HFF-Myc (cell line): Measurements from ENCODE around the gene GABBR2.

ENCODE experiments used
- DNase-seq: peaks from one replicate; pipeline ENCODE4 v3.0.0-alpha.2; 2011; ENCODE audit warnings: low read depth; ENCODE audit errors: extremely low read depth
- H3K4me3 ChIP-seq: replicated peaks from 2 replicates; pipeline ENCODE4 v1.5.1; 2011; ENCODE audit warnings: low read depth, mild to moderate bottlenecking, control low read depth, low read length
- TF ChIP-seq, protein P1 (sequence below): IDR thresholded peaks from 2 replicates; pipeline ENCODE4 v1.5.1; 2012; ENCODE audit warnings: mild to moderate bottlenecking, low read depth, low read length, control low read depth; ENCODE audit errors: missing control alignments

The GABBR2 gene

GRCh38 chr9:98708933-98709911, at the start of gene GABBR2:
Gene GABBR2 (minus strand): TSS chr9:98708935. CDS start chr9:98708737, 198 bp downstream.
- DNase-seq: no peak
- no peak within 1 kb of the TSS for H3K4me3 ChIP-seq
- TF ChIP-seq, protein P1, sequence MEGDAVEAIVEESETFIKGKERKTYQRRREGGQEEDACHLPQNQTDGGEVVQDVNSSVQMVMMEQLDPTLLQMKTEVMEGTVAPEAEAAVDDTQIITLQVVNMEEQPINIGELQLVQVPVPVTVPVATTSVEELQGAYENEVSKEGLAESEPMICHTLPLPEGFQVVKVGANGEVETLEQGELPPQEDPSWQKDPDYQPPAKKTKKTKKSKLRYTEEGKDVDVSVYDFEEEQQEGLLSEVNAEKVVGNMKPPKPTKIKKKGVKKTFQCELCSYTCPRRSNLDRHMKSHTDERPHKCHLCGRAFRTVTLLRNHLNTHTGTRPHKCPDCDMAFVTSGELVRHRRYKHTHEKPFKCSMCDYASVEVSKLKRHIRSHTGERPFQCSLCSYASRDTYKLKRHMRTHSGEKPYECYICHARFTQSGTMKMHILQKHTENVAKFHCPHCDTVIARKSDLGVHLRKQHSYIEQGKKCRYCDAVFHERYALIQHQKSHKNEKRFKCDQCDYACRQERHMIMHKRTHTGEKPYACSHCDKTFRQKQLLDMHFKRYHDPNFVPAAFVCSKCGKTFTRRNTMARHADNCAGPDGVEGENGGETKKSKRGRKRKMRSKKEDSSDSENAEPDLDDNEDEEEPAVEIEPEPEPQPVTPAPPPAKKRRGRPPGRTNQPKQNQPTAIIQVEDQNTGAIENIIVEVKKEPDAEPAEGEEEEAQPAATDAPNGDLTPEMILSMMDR: no peak

DNA sequence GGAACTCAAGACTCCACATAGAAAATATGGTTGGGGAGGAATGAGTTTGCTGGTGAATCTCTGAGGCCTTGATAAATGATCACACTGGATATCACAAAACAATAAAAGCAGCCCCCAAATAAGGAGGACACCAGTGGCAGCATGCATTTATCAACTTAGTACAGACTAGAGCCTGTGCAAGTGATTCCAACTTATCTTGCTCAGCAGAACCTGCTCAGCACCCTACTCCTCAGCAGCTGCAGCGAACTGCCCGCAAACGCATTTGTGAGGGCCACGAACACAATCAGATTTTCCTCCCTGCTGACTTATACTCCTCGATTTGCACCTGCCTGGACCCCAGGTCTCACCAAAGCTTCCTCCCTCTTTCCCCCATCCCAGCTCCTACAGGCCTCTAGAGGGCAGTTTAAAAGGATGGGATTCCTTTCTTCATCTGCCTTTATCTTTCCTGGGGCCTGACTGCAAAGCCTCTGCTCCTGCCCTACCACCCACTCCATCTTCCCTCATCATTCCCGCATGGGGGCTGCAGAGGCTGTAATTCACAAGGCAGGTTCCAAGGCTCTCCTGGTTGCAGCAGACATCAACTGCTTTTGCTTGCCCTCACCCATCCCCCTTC, 46.4 kb upstream of the GABBR2 start:
- H3K4me3 ChIP-seq: no peak overlapping the region
- no peak for DNase-seq
- TF ChIP-seq, protein P1: no peak

GRCh38 chr9:98751210-98751609, 42.5 kb upstream of the GABBR2 start:
- DNase-seq: no peak
- H3K4me3 ChIP-seq: no peak overlapping the region
- TF ChIP-seq, protein P1: no peak

DNA sequence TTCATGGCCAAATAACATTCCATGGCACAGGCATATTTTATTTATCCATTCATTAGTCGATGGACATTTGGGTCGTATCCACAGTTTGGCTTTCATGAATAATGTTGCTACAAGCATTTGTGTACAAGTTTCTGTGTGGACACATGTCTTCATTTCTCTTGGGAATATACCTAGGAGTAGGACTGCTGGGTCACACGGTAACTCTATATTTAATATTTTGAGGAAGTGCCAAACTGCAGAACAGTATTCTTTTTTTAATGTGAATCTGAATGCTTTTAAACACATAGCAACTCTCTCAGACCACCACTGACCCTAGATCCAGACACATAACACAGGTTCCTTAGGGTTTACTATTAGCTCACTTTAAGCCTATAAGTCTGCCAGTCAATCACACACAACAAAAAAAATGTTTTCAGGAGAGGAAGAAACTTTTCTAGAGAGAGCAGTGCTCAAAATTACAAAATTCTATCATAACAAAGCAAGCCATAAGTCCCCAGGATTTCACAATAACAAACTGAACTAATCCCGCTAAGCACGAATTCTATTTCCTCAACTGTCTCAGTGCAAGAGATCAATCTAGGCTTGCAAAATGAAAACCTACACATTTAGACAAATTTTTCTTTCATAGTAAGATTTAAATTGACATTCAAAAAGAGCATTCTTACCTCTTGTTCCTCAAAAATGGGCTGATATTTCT, 41.8 kb upstream of the GABBR2 start:
- no peak overlapping the region for H3K4me3 ChIP-seq
- TF ChIP-seq, protein P1: no peak
- DNase-seq: no peak

DNA sequence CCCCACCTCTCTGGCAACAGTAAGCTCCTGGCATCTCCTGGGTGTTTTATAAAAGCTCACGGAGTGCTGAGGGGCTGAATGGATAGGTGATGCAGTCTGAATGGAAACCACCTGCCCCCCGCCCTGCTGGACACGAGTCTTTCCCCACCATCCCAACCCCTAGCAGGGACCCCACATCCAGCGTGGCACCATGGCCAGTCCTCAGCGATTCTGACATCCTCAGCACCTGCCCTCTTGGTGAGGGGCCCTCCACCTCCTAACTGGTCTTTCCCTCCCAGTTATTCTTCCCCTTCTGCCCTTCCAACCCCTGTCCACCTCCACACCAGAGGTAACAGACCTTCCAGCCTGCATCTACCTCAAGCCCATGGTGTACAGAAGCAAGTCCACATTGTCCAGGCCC, 38.7 kb upstream of the GABBR2 start:
- TF ChIP-seq, protein P1: no peak
- no peak for DNase-seq
- H3K4me3 ChIP-seq: no peak overlapping the region

DNA sequence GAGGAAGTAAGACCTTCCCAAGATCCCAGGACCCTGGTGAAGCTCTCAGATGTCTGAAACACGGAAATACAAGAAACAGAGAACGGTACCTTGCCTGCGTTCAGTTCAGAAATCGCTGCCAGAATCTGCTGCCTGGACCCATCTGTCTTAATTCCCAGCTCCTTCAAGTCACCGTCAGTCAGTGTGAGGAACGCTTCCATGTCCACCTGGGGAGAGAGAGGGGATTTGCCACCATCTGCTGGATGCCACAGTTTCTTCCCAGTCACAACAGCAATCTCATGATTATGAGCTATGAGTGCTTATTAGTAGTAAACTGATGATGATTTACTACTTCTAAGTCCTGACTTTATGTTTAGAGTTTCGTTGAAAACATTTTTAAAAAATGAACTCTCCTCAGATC, 36.7 kb upstream of the GABBR2 start:
- no peak for DNase-seq
- TF ChIP-seq, protein P1: no peak
- no peak overlapping the region for H3K4me3 ChIP-seq
